Suppressor macrophage treated with lipopolysaccharide for 4 hours (primary cell): ENCODE measurements around the gene MED29.

Source experiments
- DNase-seq: peaks from one replicate; pipeline ENCODE4 v3.0.0-alpha.2; 2020

Gene MED29

GRCh38 chr19:39390751-39391437 is at the start of gene MED29, which contains the start of gene PAF1:
Gene MED29 (plus strand): TSS chr19:39391378. CDS start chr19:39391423, 45 bp downstream.
Gene PAF1 (minus strand): TSS chr19:39391106. CDS start chr19:39390864, 242 bp downstream.
- peak; percentile 99 for DNase-seq

GRCh38 chr19:39341719-39342604 is 49.2 kb upstream of the MED29 start, which contains the start of gene SAMD4B:
Gene SAMD4B (plus strand): TSS chr19:39342421. CDS start chr19:39356894, 14,473 bp downstream.
- DNase-seq: peak; percentile 100

- no peak for DNase-seq
Observed at GRCh38 chr19:39342647-39343305, 48.4 kb upstream of the MED29 start.

- DNase-seq: no peak
Observed at GRCh38 chr19:39345956-39346355, 45.2 kb upstream of the MED29 start.

GRCh38 chr19:39347332-39348164 is 43.6 kb upstream of the MED29 start:
- DNase-seq: no peak

GRCh38 chr19:39349326-39349725 is 41.9 kb upstream of the MED29 start:
- no peak for DNase-seq

GRCh38 chr19:39350156-39350555 is 41.0 kb upstream of the MED29 start:
- DNase-seq: no peak

GRCh38 chr19:39351537-39352064 is 39.6 kb upstream of the MED29 start:
- DNase-seq: peak; percentile 85

GRCh38 chr19:39352381-39353255 is 38.6 kb upstream of the MED29 start:
- DNase-seq: no peak

- DNase-seq: no peak
Observed at GRCh38 chr19:39355253-39355652, 35.9 kb upstream of the MED29 start.

- DNase-seq: no peak
Observed at GRCh38 chr19:39356073-39356472, 35.1 kb upstream of the MED29 start.

GRCh38 chr19:39356647-39357046 is 34.5 kb upstream of the MED29 start:
- DNase-seq: no peak

GRCh38 chr19:39359026-39359425 is 32.2 kb upstream of the MED29 start:
- no peak for DNase-seq

- DNase-seq: no peak
Observed at GRCh38 chr19:39360599-39360998, 30.6 kb upstream of the MED29 start.

- peak; percentile 27 for DNase-seq
Observed at GRCh38 chr19:39362682-39363657, 28.2 kb upstream of the MED29 start.

- DNase-seq: no peak
Observed at GRCh38 chr19:39363901-39364457, 27.2 kb upstream of the MED29 start.

- DNase-seq: no peak
Observed at GRCh38 chr19:39365531-39365930, 25.6 kb upstream of the MED29 start.

GRCh38 chr19:39369200-39369599 is 22.0 kb upstream of the MED29 start:
- DNase-seq: no peak

- DNase-seq: no peak
Observed at GRCh38 chr19:39370735-39371134, 20.4 kb upstream of the MED29 start.
